Dedifferentiated amniotic fluid mesenchymal stem cell (primary cell): ENCODE data around the gene OR2T10.
"Not testable (repeated sequence)": the region's sequence is repeated elsewhere in the genome, so short reads cannot be mapped to it uniquely, and the experiment has no call there.

Experiments used
- DNase-seq: peaks from one replicate; pipeline ENCODE4 v3.0.0-alpha.2; 2016; ENCODE audit errors: extremely low spot score

The OR2T10 gene

GRCh38 chr1:248597589-248597988 is at the start of gene OR2T10:
TSS of gene OR2T10 (minus strand) at chr1:248597700. CDS start at chr1:248593768, 3,932 bp downstream.
- DNase-seq = no peak

- not testable (repeated sequence) for DNase-seq
Observed at GRCh38 chr1:248645178-248645577, 47.7 kb upstream of the OR2T10 start, which contains the start of gene OR2T35. TSS of gene OR2T35 (minus strand) at chr1:248645278. CDS start at chr1:248639258, 6,020 bp downstream.

GRCh38 chr1:248642971-248643651 is 45.6 kb upstream of the OR2T10 start:
- not testable (repeated sequence) for DNase-seq

- not testable (repeated sequence) for DNase-seq
Observed at GRCh38 chr1:248641583-248641982, 44.1 kb upstream of the OR2T10 start.

- not testable (repeated sequence) for DNase-seq
Observed at GRCh38 chr1:248640906-248641305, 43.4 kb upstream of the OR2T10 start.

- not testable (repeated sequence) for DNase-seq
Observed at GRCh38 chr1:248639652-248640051, 42.2 kb upstream of the OR2T10 start.

GRCh38 chr1:248636612-248637011 is 39.1 kb upstream of the OR2T10 start:
- not testable (repeated sequence) for DNase-seq

GRCh38 chr1:248634991-248635390 is 37.5 kb upstream of the OR2T10 start, which contains the start of gene OR2T11:
TSS of gene OR2T11 (minus strand) at chr1:248635091. CDS start at chr1:248627128, 7,963 bp downstream.
- not testable (repeated sequence) for DNase-seq

- peak; percentile 13 for DNase-seq
Observed at GRCh38 chr1:248631354-248632008, 34.0 kb upstream of the OR2T10 start.

GRCh38 chr1:248630551-248630950 is 33.1 kb upstream of the OR2T10 start:
- no peak for DNase-seq

- DNase-seq = peak; percentile 13
Observed at GRCh38 chr1:248627971-248628844, 30.7 kb upstream of the OR2T10 start.

GRCh38 chr1:248625971-248626370 is 28.5 kb upstream of the OR2T10 start:
- peak; percentile 4 for DNase-seq

- no peak for DNase-seq
Observed at GRCh38 chr1:248625166-248625565, 27.7 kb upstream of the OR2T10 start.

- no peak for DNase-seq
Observed at GRCh38 chr1:248622570-248623001, 25.1 kb upstream of the OR2T10 start.

GRCh38 chr1:248621770-248622169 is 24.3 kb upstream of the OR2T10 start:
- DNase-seq = no peak

- DNase-seq = peak; percentile 34
Observed at GRCh38 chr1:248618878-248619277, 21.4 kb upstream of the OR2T10 start.

GRCh38 chr1:248618119-248618518 is 20.6 kb upstream of the OR2T10 start:
- DNase-seq = no peak

GRCh38 chr1:248613742-248614141 is 16.2 kb upstream of the OR2T10 start:
- no peak for DNase-seq

GRCh38 chr1:248611883-248612414 is 14.4 kb upstream of the OR2T10 start:
- DNase-seq = no peak

GRCh38 chr1:248610301-248610700 is 12.8 kb upstream of the OR2T10 start:
- no peak for DNase-seq

GRCh38 chr1:248599396-248599795 is 1.9 kb upstream of the OR2T10 start:
- DNase-seq = no peak

- DNase-seq = no peak
Observed at GRCh38 chr1:248596615-248597014, 885 bp downstream of the OR2T10 start.
